SK-N-MC (cell line): ENCODE measurements around the gene PRDM5.

Experiments used
- EZH2 ChIP-seq: fragments of 200-600 bp; sonication (generic); IDR thresholded peaks from one replicate; pipeline ENCODE4 v1.6.1; 2017; ENCODE audit warnings: antibody characterized with exemption
- FOXP2 ChIP-seq: optimal IDR thresholded peaks from 2 replicates; pipeline ENCODE3; 2011; ENCODE audit warnings: mild to moderate bottlenecking, moderate library complexity; ENCODE audit not compliant: insufficient read depth; ENCODE audit errors: extremely low read length, control extremely low read depth
- POLR2AphosphoS5 ChIP-seq: IDR thresholded peaks from 2 replicates; pipeline ENCODE4 v1.6.1; 2012; ENCODE audit warnings: mild to moderate bottlenecking, low read depth, low read length, borderline replicate concordance

DNA sequence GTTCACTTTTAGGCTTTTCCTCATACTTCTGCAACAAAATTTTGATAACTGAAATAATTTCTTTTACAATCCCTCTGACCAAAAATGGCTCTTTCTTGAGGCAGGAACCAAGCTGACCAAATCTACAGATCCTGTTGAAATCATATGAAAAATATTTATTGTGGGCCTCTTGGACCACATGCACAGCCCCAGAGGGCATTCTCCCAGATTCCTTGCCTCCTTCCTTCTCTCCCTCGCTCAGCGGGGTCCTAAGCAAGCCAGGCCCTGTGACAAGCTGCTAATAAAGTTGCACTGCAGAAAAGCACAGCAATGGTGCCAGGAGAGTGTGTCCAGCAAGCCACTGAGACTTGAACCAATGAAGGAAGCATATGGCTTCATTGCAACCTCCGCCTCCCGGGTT is 40.7 kb downstream of the PRDM5 start:
- no peak for TF ChIP-seq POLR2AphosphoS5
- no peak for TF ChIP-seq EZH2
- TF ChIP-seq FOXP2, result no peak
